ENCODE measurements around the gene RSPH10B.
"Not testable (repeated sequence)": the region's sequence is repeated elsewhere in the genome, so short reads cannot be mapped to it uniquely, and the experiment has no call there.

The RSPH10B gene

GRCh38 chr7:5970347-5970911 lies at the start of gene RSPH10B:
Gene RSPH10B (minus strand): TSS chr7:5970689. CDS start chr7:5967116, 3,573 bp downstream.
- ATAC-seq = peak in 1 of 2 donors; percentile 10

- ATAC-seq = no peak
Observed at GRCh38 chr7:6016653-6016966, 46.1 kb upstream of the RSPH10B start.

GRCh38 chr7:6015917-6016652 lies 45.6 kb upstream of the RSPH10B start:
- no peak for ATAC-seq

GRCh38 chr7:6012355-6013104 lies 42.0 kb upstream of the RSPH10B start:
- ATAC-seq = no peak

GRCh38 chr7:6011541-6011940 lies 41.1 kb upstream of the RSPH10B start:
- ATAC-seq = no peak

GRCh38 chr7:6010370-6010769 lies 39.9 kb upstream of the RSPH10B start:
- ATAC-seq = not testable (repeated sequence)

- peak; percentile 92 to 94 for ATAC-seq
Observed at GRCh38 chr7:6008668-6009611, 38.5 kb upstream of the RSPH10B start, which contains the start of the genes AIMP2 and PMS2. Gene AIMP2 (plus strand): TSS chr7:6009272. CDS start chr7:6009364, 92 bp downstream. Gene PMS2 (minus strand): TSS chr7:6009049. CDS start chr7:6009019, 30 bp downstream.

- not testable (repeated sequence) for ATAC-seq
Observed at GRCh38 chr7:6007835-6008590, 37.5 kb upstream of the RSPH10B start.

- no peak for ATAC-seq
Observed at GRCh38 chr7:6007386-6007785, 36.9 kb upstream of the RSPH10B start.

- peak in 1 of 2 donors; percentile 43 for ATAC-seq
Observed at GRCh38 chr7:5997210-5997808, 26.8 kb upstream of the RSPH10B start.

GRCh38 chr7:5987061-5987460 lies 16.6 kb upstream of the RSPH10B start:
- not testable (repeated sequence) for ATAC-seq

- not testable (repeated sequence) for ATAC-seq
Observed at GRCh38 chr7:5979680-5980314, 9.3 kb upstream of the RSPH10B start.

GRCh38 chr7:5973580-5973979 lies 3.1 kb upstream of the RSPH10B start:
- not testable (repeated sequence) for ATAC-seq

- not testable (repeated sequence) for ATAC-seq
Observed at GRCh38 chr7:5963810-5964209, 6.7 kb downstream of the RSPH10B start.

- not testable (repeated sequence) for ATAC-seq
Observed at GRCh38 chr7:5963205-5963604, 7.3 kb downstream of the RSPH10B start.

- ATAC-seq = not testable (repeated sequence)
Observed at GRCh38 chr7:5934945-5935450, 35.5 kb downstream of the RSPH10B start.

GRCh38 chr7:5931905-5932644 lies 38.4 kb downstream of the RSPH10B start:
- ATAC-seq = not testable (repeated sequence)

GRCh38 chr7:5931250-5931649 lies 39.2 kb downstream of the RSPH10B start:
- not testable (repeated sequence) for ATAC-seq

- not testable (repeated sequence) for ATAC-seq
Observed at GRCh38 chr7:5930290-5930689, 40.2 kb downstream of the RSPH10B start.
